ENCODE results near the gene ASZ1.

ASZ1 gene

DNA sequence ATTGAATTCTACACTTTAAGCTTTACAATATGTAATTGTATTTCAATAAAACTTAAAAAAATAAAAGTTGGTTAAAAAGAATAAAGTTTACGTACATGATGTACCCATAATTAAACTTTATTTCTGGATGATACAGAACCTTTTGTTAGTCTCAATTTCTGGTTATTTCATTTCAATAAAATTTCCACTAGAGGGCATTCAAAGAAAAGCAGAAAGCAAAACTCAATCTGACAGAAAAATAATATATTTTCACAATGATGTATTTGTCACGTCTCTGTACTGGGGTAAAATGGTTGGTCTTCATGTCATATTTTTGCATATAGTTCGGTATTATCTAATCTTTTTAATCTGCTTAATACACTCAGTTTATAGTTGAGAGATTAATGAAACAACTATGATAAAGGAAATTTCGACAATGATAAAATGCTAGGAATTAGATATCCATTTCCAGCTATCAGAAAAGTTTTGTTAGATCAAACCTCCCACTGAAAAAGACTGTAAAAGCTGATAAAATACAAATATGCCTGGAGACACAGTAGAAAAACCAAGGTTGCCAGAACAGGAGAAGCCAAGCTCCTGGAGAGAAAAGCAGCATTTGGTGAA is 27.4 kb downstream of the ASZ1 start:
- H3K4me3 ChIP-seq (ENCODE audit: low read depth, low read length): no peak overlapping the region
- DNase-seq (ENCODE audit: low read depth): peak; percentile 12
- TF ChIP-seq MYC (IDR thresholded peaks at IDR 0.05; ENCODE audit: low read depth, low read length) (no peak), POLR2A (IDR thresholded peaks at IDR 0.05; ENCODE audit: extremely low read depth, insufficient read length) (no peak)
- TF ChIP-seq, protein P1, sequence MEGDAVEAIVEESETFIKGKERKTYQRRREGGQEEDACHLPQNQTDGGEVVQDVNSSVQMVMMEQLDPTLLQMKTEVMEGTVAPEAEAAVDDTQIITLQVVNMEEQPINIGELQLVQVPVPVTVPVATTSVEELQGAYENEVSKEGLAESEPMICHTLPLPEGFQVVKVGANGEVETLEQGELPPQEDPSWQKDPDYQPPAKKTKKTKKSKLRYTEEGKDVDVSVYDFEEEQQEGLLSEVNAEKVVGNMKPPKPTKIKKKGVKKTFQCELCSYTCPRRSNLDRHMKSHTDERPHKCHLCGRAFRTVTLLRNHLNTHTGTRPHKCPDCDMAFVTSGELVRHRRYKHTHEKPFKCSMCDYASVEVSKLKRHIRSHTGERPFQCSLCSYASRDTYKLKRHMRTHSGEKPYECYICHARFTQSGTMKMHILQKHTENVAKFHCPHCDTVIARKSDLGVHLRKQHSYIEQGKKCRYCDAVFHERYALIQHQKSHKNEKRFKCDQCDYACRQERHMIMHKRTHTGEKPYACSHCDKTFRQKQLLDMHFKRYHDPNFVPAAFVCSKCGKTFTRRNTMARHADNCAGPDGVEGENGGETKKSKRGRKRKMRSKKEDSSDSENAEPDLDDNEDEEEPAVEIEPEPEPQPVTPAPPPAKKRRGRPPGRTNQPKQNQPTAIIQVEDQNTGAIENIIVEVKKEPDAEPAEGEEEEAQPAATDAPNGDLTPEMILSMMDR (IDR thresholded peaks at IDR 0.05; ENCODE audit: low read depth, low read length): no peak
- TF ChIP-seq, protein P2, sequence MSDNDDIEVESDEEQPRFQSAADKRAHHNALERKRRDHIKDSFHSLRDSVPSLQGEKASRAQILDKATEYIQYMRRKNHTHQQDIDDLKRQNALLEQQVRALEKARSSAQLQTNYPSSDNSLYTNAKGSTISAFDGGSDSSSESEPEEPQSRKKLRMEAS (IDR thresholded peaks at IDR 0.05; ENCODE audit: low read depth, low read length): no peak

DNA sequence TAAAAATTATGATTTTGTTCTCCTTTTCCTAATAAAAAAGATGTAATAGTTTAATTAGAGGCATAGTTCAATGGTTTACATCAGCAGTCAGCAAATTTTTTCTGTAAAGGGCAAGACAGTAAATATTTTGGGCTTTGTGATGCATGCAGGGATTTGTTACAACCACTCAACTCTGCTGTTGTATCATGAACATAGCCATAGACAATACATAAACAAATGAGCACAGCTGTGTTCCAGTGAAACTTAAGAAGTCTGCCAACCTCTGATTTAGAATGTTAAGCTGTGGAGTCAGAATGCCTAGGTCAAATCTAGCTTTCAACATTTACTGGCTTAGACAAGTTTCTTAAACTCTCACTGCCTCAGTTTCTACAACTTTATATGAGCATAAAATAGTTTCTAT is 31.6 kb downstream of the ASZ1 start:
- H3K4me3 ChIP-seq (ENCODE audit: low read depth, low read length): no peak overlapping the region
- no peak for DNase-seq (ENCODE audit: low read depth)
- TF ChIP-seq MYC (IDR thresholded peaks at IDR 0.05; ENCODE audit: low read depth, low read length) (no peak), POLR2A (IDR thresholded peaks at IDR 0.05; ENCODE audit: extremely low read depth, insufficient read length) (no peak)
- TF ChIP-seq, protein P2 (IDR thresholded peaks at IDR 0.05; ENCODE audit: low read depth, low read length): no peak
- TF ChIP-seq, protein P1 (IDR thresholded peaks at IDR 0.05; ENCODE audit: low read depth, low read length): no peak

DNA sequence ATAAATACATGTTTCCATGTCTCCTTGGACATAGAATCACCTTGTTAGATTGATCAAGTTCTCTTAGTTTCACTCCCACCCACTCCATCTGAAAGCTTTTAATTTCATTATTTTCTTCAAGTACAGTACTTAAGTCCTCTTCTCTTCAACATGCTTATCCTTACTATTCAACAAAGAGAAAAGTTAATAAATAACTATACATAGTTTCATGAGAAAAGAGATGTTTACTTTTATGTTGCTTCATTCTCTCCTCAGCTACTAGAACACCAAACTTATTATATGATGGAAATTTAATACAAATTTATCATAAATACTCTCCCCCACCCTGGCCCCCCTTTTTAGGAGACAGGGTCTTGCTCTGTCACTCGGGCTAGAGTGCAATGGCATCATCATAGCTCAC is 33.5 kb downstream of the ASZ1 start:
- DNase-seq (ENCODE audit: low read depth): no peak
- TF ChIP-seq POLR2A (IDR thresholded peaks at IDR 0.05; ENCODE audit: extremely low read depth, insufficient read length) (no peak), MYC (IDR thresholded peaks at IDR 0.05; ENCODE audit: low read depth, low read length) (no peak)
- TF ChIP-seq, protein P1 (IDR thresholded peaks at IDR 0.05; ENCODE audit: low read depth, low read length): no peak
- TF ChIP-seq, protein P2 (IDR thresholded peaks at IDR 0.05; ENCODE audit: low read depth, low read length): no peak
- H3K4me3 ChIP-seq (ENCODE audit: low read depth, low read length): no peak overlapping the region

DNA sequence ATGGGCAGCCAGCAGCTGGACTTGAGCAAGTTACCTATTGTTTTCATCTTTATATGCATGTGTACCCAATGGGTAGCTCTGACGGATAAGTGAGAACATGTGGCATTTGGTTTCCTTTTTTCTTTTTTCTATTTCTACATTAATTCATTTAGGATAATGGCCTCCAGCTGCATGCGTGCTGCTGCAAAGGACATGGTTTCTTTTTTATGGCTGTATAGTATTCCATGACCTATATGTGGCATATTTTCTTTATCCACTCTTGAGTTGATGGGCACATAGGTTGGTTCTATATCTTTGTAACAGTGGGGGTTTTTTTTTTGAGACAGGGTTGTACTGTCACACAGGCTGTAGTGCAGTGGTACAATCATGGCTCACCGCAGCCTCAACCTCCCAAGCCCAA is 37.4 kb downstream of the ASZ1 start:
- TF ChIP-seq POLR2A (IDR thresholded peaks at IDR 0.05; ENCODE audit: extremely low read depth, insufficient read length): no peak
- no peak overlapping the region for H3K4me3 ChIP-seq (ENCODE audit: low read depth, low read length)
- DNase-seq (ENCODE audit: low read depth): no peak

DNA sequence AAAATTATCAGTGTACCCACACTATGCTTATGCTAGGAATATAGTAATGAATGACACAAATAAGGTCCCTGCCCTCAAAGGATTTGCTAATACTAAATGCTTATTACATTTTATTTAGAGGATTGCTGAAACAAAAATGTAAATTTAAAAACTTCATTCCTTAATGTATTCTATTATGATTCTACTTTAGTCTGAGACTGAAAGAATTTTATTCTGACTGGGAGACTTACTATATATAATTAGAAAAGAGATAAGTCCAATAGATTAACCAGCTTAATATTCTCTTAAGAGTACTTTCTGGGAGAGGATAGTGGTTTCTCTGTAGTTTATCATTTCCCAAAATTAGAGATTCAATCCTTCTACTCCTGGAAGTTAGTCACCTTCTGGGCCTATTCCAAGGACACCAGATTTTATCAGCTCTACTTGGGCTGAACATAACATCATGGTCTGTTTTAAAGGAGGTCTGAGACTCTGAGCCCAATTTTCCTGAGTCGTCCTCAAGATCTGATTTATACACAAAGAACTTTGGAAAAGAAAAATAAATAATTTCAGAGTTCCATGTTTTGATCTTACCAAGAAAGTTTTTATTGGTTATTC is 41.1 kb downstream of the ASZ1 start:
- TF ChIP-seq POLR2A (IDR thresholded peaks at IDR 0.05; ENCODE audit: extremely low read depth, insufficient read length): no peak
- TF ChIP-seq MYC (IDR thresholded peaks at IDR 0.05; ENCODE audit: low read depth, low read length): no peak
- H3K4me3 ChIP-seq (ENCODE audit: low read depth, low read length): no peak overlapping the region
- no peak for DNase-seq (ENCODE audit: low read depth)

DNA sequence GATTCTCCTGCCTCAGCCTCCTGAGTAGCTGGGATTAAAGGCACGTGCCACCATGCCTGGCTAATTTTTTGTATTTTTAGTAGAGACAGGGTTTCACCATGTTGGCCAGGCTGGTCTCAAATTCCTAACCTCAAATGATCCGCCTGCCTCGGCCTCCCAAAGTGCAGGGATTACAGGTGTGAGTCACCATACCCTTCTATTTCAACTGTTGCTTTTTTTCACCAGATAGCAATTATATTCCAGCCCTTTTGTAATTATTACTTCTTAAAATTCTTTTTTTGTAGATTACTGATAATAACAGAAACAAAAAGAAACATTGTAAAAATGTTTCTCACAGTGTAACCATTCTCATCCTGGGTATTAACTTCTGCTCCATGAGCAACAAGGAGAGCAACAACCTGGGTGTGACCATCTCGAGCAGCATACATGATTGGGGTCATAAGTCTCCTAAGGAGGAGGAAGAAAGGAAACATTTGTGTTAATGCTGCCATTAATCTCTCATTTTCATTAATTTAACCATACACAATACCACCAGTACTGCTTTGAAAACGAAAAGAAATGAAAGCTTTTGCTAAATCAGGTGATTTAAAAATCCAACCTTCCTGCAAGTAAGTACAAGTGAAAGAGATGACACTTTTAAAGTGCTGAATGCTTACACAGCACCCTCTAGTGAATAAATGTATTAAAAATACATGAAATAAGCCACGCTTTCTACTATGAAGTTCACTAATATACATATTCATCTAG is 41.8 kb downstream of the ASZ1 start:
- no peak overlapping the region for H3K4me3 ChIP-seq (ENCODE audit: low read depth, low read length)
- no peak for TF ChIP-seq POLR2A (IDR thresholded peaks at IDR 0.05; ENCODE audit: extremely low read depth, insufficient read length)
- TF ChIP-seq MYC (IDR thresholded peaks at IDR 0.05; ENCODE audit: low read depth, low read length): no peak
- TF ChIP-seq, protein P1 (IDR thresholded peaks at IDR 0.05; ENCODE audit: low read depth, low read length): peak; percentile 6
- peak; percentile 28 for DNase-seq (ENCODE audit: low read depth)

All from NB4 (cell line).